Nephron (organoid): Measurements from ENCODE around the gene KCTD21.

Experiments
- H3K27ac Mint-ChIP-seq, 3 experiments: 2 replicates each; pipeline ENCODE4 v1.8.0; 2020; ENCODE audit warnings: mixed read lengths in 3 of 3, mild to moderate bottlenecking in 2 of 3, moderate library complexity in 1 of 3
- H3K27me3 Mint-ChIP-seq: 2 replicates; pipeline ENCODE4 v1.8.0; 2021; ENCODE audit warnings: low read depth, mild to moderate bottlenecking, moderate library complexity, mixed read lengths
- H3K36me3 Mint-ChIP-seq: 2 replicates; pipeline ENCODE4 v1.8.0; 2020; ENCODE audit warnings: low read depth, mixed read lengths
- H3K4me1 Mint-ChIP-seq: 2 replicates; pipeline ENCODE4 v1.8.0; 2020; ENCODE audit warnings: mixed read lengths
- H3K4me3 Mint-ChIP-seq, 3 experiments: 2 replicates each; pipeline ENCODE4 v1.8.0; 2020; ENCODE audit warnings: mild to moderate bottlenecking in 3 of 3, mixed read lengths in 3 of 3, moderate library complexity in 2 of 3
- H3K9me3 Mint-ChIP-seq: 2 replicates; pipeline ENCODE4 v1.8.0; 2020; ENCODE audit warnings: mixed read lengths
- CTCF ChIP-seq, 3 experiments: fragments of 200-600 bp; sonication (generic); IDR thresholded peaks; one replicate each; pipeline ENCODE4 v1.5.0; 2021; ENCODE audit warnings: antibody characterized with exemption in 3 of 3; ENCODE audit not compliant: unreplicated experiment in 3 of 3

Gene KCTD21

GRCh38 chr11:78216571-78217287 is 28.3 kb upstream of the KCTD21 start:
- TF ChIP-seq CTCF (IDR thresholded peaks at IDR 0.05; ENCODE audit: unreplicated experiment in 3 of 3): no peak
- Mint-ChIP-seq H3K4me1 (no peaks in the 10 kb centered on the region), H3K27ac (no peak overlapping the region), H3K27me3 (no peaks in the 10 kb centered on the region), H3K9me3 (no peaks in the 10 kb centered on the region), H3K36me3 (peaks cover 43% of the 10 kb centered on the region), H3K4me3 (no peak overlapping the region)

- H3K4me1 Mint-ChIP-seq: no peaks in the 10 kb centered on the region
- peaks cover 43% of the 10 kb centered on the region for H3K36me3 Mint-ChIP-seq
- H3K9me3 Mint-ChIP-seq: no peaks in the 10 kb centered on the region
- H3K27ac Mint-ChIP-seq: no peak overlapping the region
- no peak for TF ChIP-seq CTCF (IDR thresholded peaks at IDR 0.05; ENCODE audit: unreplicated experiment in 3 of 3)
- H3K27me3 Mint-ChIP-seq: no peaks in the 10 kb centered on the region
- no peak overlapping the region for H3K4me3 Mint-ChIP-seq
Observed at GRCh38 chr11:78216021-78216420, 27.6 kb upstream of the KCTD21 start.

GRCh38 chr11:78214331-78215194 is 26.1 kb upstream of the KCTD21 start:
- TF ChIP-seq CTCF (IDR thresholded peaks at IDR 0.05; ENCODE audit: unreplicated experiment in 3 of 3): no peak
- Mint-ChIP-seq H3K36me3 (peaks cover 54% of the 10 kb centered on the region), H3K27ac (no peak overlapping the region), H3K9me3 (no peaks in the 10 kb centered on the region), H3K27me3 (no peaks in the 10 kb centered on the region), H3K4me3 (no peak overlapping the region), H3K4me1 (no peaks in the 10 kb centered on the region)

- no peaks in the 10 kb centered on the region for H3K4me1 Mint-ChIP-seq
- H3K36me3 Mint-ChIP-seq: peaks cover 59% of the 10 kb centered on the region
- H3K27ac Mint-ChIP-seq: no peak overlapping the region
- no peak for TF ChIP-seq CTCF (IDR thresholded peaks at IDR 0.05; ENCODE audit: unreplicated experiment in 3 of 3)
- H3K27me3 Mint-ChIP-seq: no peaks in the 10 kb centered on the region
- no peak overlapping the region for H3K4me3 Mint-ChIP-seq
- no peaks in the 10 kb centered on the region for H3K9me3 Mint-ChIP-seq
Observed at GRCh38 chr11:78213526-78214330, 25.3 kb upstream of the KCTD21 start.

GRCh38 chr11:78212586-78213371 is 24.4 kb upstream of the KCTD21 start:
- TF ChIP-seq CTCF (IDR thresholded peaks at IDR 0.05; ENCODE audit: unreplicated experiment in 3 of 3): no peak
- no peaks in the 10 kb centered on the region for H3K27me3 Mint-ChIP-seq
- H3K9me3 Mint-ChIP-seq: no peaks in the 10 kb centered on the region
- H3K4me1 Mint-ChIP-seq: no peaks in the 10 kb centered on the region
- H3K27ac Mint-ChIP-seq: no peak overlapping the region
- H3K36me3 Mint-ChIP-seq: peaks cover 52% of the 10 kb centered on the region
- H3K4me3 Mint-ChIP-seq: no peak overlapping the region
